ENCODE data around the gene GINM1. TPM values are rescaled to one million over a fixed set of nuclear protein-coding genes. Genes with fewer than 3 reads are reported as not detected.
A peak's percentile ranks its signal among the peaks of the same experiment; 100 is the strongest.

The GINM1 gene
- total and polyA plus RNA-seq, 9 of the 15 experiments (the other 6 are each of a cell fraction or from before 2014, with no cell fraction given) = 5.0 to 19.3 (median 14.2) TPM

- TF ChIP-seq HBP1 (CRISPR knock-in tag; IDR thresholded peaks at IDR 0.05) (no peak), ZNF639 (CRISPR knock-in tag; conservative IDR thresholded peaks at IDR 0.05 in 1 of 2, IDR thresholded peaks at IDR 0.05 in 1 of 2) (peak in 1 of 2 experiments; percentile 97; a peak in 2 of 4 replicates), ZZZ3 (IDR thresholded peaks at IDR 0.05) (0 out of 2 replicates have a peak, but pooled peaks have one; percentile 65), ZNF507 (tag; conservative IDR thresholded peaks at IDR 0.05) (no peak), ADNP (tag; IDR thresholded peaks at IDR 0.05) (no peak), HMG20B (CRISPR knock-in tag; IDR thresholded peaks at IDR 0.05) (no peak), MCM5 (IDR thresholded peaks at IDR 0.05; ENCODE audit: low read depth) (no peak), ZNF584 (CRISPR knock-in tag; IDR thresholded peaks at IDR 0.05; ENCODE audit: low read depth) (no peak), THRA (IDR thresholded peaks at IDR 0.05) (no peak), POLR2AphosphoS5 (IDR thresholded peaks at IDR 0.05; ENCODE audit: control insufficient read depth, insufficient read depth, low read depth, low read length) (peak; percentile 73), NR0B1 (IDR thresholded peaks at IDR 0.05; ENCODE audit: partially characterized antibody) (no peak)
- TF ChIP-seq, protein P1, sequence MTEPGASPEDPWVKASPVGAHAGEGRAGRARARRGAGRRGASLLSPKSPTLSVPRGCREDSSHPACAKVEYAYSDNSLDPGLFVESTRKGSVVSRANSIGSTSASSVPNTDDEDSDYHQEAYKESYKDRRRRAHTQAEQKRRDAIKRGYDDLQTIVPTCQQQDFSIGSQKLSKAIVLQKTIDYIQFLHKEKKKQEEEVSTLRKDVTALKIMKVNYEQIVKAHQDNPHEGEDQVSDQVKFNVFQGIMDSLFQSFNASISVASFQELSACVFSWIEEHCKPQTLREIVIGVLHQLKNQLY (CRISPR knock-in tag; conservative IDR thresholded peaks at IDR 0.05) = no peak
- TF ChIP-seq, protein P2, sequence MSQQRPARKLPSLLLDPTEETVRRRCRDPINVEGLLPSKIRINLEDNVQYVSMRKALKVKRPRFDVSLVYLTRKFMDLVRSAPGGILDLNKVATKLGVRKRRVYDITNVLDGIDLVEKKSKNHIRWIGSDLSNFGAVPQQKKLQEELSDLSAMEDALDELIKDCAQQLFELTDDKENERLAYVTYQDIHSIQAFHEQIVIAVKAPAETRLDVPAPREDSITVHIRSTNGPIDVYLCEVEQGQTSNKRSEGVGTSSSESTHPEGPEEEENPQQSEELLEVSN (IDR thresholded peaks at IDR 0.05; ENCODE audit: borderline replicate concordance in 1 of 2, extremely low read depth in 1 of 2, insufficient read depth in 1 of 2, insufficient read length in 1 of 2, low read depth in 1 of 2, low read length in 1 of 2, poor library complexity in 1 of 2, severe bottlenecking in 1 of 2) = peak in 1 of 2 experiments; percentile 66
- TF ChIP-seq, protein P3, sequence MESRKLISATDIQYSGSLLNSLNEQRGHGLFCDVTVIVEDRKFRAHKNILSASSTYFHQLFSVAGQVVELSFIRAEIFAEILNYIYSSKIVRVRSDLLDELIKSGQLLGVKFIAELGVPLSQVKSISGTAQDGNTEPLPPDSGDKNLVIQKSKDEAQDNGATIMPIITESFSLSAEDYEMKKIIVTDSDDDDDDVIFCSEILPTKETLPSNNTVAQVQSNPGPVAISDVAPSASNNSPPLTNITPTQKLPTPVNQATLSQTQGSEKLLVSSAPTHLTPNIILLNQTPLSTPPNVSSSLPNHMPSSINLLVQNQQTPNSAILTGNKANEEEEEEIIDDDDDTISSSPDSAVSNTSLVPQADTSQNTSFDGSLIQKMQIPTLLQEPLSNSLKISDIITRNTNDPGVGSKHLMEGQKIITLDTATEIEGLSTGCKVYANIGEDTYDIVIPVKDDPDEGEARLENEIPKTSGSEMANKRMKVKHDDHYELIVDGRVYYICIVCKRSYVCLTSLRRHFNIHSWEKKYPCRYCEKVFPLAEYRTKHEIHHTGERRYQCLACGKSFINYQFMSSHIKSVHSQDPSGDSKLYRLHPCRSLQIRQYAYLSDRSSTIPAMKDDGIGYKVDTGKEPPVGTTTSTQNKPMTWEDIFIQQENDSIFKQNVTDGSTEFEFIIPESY (CRISPR knock-in tag; IDR thresholded peaks at IDR 0.05) = 0 out of 2 replicates have a peak, but pooled peaks have one; percentile 23
Measured at GRCh38 chr6:149565527-149566409, at the start of gene GINM1 (continued).

Measured in K562 (cell line).